HG02970 (cell line): ENCODE data around the gene ASPG.

ENCODE experiments used
- ATAC-seq: cut with Tn5 transposase; IDR thresholded peaks from one replicate; pipeline ENCODE4 v1.9.1; 2021; ENCODE audit warnings: mild to moderate bottlenecking, moderate library complexity, moderate number of reproducible peaks; ENCODE audit not compliant: unreplicated experiment, low FRiP score

Gene ASPG

GRCh38 chr14:104103446-104104075, 18.1 kb downstream of the ASPG start:
- no peak for ATAC-seq

GRCh38 chr14:104104076-104104901, 18.8 kb downstream of the ASPG start:
- ATAC-seq, result no peak

DNA sequence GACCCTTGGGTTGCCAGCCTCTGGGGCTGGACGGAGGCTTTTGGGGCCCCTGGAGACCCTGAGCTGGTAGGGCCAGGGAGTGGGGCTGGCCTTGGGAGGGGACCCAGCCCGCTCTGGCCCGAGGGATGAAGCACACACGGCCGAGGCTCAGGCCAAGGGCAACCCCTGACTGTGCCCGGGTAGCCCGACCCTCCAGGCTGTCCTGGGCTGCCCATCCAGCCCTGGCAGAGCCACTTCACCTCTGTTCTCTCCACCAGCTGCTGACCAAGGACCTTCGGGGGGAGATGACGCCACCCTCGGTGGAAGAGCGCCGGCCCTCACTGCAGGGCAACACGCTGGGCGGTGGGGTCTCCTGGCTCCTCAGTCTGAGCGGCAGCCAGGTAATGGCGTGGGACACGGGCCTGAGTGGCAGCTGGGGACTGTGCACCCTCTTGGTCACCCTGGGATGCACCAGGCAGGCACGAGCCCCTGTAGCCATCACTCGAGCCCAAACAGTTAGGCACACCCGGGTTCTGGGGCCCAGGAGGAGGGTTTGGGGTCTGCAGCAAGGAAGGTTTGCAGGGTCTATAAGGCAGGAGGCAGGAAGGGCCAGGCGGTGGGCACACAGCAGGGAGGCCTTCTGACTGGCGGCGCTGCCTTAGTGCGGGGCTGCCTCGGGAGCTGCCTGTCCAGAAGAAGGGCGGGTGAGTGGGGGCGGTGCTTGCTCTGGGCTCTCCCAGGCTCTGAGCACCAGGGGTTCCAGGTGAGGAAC, 19.7 kb downstream of the ASPG start:
- ATAC-seq, result no peak

DNA sequence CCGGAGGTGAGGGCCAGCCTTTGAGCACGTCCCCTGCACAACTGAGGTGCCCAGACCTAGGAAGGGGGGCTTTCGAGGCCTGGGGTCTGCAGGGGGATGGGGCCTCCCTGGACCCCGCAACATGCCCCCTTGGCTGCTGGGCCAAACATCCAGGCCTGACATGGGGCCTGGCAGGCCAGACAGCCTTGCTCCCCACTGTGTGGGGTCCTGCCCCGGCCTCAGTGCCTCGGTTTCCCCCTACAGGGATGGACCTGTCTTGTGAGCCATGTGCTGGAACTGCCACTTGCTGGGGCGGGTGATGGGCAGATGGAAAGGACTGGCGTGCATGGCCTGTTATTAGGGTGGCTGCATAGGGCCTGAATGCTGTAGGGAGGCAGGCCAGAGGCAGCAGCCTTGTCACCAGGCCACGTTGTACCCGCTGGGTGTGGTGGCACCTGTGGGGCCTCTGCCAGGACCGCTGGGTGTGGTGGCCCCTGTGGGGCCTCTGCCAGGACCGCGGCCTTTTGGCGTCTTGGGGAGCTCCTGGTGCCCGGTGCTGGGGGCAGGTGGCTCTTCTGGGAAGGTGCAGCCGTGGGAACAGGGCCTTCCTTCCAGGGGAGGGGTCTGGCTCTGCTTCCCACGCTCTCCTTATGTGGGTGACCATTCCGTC, 20.4 kb downstream of the ASPG start:
- ATAC-seq, result no peak

DNA sequence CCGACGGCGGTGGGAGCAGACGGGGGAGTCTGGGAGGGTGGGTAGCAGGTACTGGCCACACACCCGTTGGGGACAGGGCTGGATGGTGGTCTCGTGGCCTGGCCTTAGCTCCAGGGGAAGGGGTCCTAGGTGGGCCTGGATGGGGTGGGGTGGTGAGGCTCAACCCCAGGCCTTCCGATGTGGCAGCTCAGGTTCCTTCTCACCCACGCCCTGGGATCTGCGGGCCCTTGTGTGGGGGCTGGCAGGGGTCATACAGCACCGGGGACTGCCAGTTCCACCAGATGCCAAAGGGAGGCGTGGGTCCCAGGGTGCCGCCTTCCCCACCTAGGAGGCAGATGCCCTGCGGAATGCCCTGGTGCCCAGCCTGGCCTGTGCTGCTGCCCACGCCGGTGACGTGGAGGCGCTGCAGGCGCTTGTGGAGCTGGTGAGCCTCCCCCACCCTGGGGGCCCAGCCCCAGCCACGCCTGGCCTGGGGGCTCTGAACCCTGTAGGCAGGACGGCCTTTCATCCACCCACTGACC, 21.0 kb downstream of the ASPG start:
- no peak for ATAC-seq

GRCh38 chr14:104107101-104107581, 21.6 kb downstream of the ASPG start:
- ATAC-seq, result no peak

GRCh38 chr14:104107611-104108569, 22.4 kb downstream of the ASPG start:
- ATAC-seq, result no peak

GRCh38 chr14:104108570-104109541, 23.4 kb downstream of the ASPG start:
- no peak for ATAC-seq

- ATAC-seq, result no peak
These were observed 24.3 kb downstream of the ASPG start for GRCh38 chr14:104109731-104110361.

GRCh38 chr14:104110491-104111209, 25.1 kb downstream of the ASPG start:
- no peak for ATAC-seq

- no peak for ATAC-seq
These were observed 26.0 kb downstream of the ASPG start for GRCh38 chr14:104111301-104112112.

DNA sequence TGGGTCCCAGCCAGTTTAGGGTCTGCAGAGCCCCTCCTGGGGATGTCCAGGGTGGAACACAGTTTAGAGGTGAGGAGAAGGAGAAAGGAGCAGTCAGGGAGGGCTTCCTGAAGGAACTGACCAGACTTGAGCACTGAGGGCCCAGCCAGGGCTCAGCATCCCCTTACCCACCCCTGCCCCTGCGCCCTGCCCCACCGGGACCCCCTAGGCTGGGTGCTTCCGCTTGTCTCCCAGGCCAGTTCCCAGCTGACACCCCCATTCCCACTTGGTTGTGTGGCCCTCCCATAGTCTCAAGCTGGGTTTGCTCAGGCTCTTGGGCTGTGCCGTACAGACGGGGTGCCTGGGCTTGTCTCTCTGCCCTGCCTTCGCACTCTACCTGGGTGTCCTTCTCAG, 26.6 kb downstream of the ASPG start:
- ATAC-seq, result no peak

DNA sequence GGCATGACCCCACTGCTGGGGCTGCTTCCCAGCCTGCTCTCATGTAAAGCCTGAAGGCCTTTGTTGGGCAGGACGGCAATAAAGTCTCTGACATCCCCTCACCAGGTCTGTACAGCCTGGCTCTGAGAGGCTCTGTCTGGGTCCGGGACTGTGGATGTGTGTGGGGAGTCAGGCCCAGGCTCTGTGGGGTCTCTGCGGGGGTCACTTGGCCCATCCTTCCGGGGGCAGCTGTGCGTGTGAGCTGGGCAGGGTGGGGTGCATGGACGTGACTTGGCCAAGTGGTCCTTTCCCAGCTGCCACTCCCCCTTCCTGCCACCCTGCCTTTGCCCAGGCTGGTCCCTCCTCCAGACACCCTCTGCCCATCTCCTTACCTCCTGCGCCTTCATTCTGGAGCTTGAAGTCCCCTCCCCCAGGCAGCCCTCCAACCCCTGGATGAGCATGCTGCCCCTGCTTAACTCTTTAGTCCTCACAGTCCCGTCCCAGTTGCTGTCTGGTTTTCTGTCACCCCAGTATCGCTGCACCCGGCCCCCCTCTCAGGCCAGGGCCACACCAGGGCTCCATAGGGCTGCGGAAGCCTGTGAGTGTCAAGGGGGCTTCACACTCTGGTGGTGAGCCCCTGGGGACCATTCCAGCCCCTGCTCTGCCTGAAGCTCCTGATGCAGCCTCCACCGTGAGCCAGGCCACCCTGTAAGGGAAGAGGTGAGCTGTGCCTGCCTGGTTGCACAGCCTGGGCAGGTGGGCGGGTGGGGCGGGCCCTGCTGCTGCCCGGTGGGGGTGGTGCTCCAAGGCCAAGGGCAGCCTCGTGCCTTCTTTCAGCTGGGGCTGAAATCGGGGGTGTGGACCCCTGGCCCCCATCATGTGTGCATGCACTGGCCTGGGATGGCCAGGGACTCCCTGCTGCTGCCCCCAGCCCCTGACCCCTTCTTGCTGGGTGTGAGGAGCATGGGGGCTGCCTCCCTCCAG, 27.4 kb downstream of the ASPG start:
- no peak for ATAC-seq

GRCh38 chr14:104113631-104114420, 28.3 kb downstream of the ASPG start:
- ATAC-seq, result no peak
